Left ventricle myocardium inferior (tissue), 1 donor: ENCODE measurements around the gene TMEM179. TPM values are rescaled to one million over a fixed set of nuclear protein-coding genes. Genes with fewer than 3 reads are reported as not detected.

Experiments used
- DNase-seq: peaks from one replicate; pipeline ENCODE4 v3.0.0-alpha.2; 2020
- H3K27ac ChIP-seq: fragments of 200-600 bp; replicated peaks from 2 replicates; pipeline ENCODE4 v1.8.0; 2021
- H3K27me3 ChIP-seq: fragments of 200-600 bp; 2 replicates; pipeline ENCODE4 v1.8.0; 2021; ENCODE audit warnings: low read depth
- H3K36me3 ChIP-seq: fragments of 200-600 bp; 2 replicates; pipeline ENCODE4 v1.8.0; 2021
- H3K4me1 ChIP-seq: fragments of 200-600 bp; 2 replicates; pipeline ENCODE4 v1.8.0; 2021
- H3K4me3 ChIP-seq: fragments of 200-600 bp; 2 replicates; pipeline ENCODE4 v1.8.0; 2021; ENCODE audit warnings: mild to moderate bottlenecking, moderate library complexity
- H3K9me3 ChIP-seq: fragments of 200-600 bp; replicated peaks from 2 replicates; pipeline ENCODE4 v1.8.0; 2021
- intact Hi-C: fragments of 100-400 bp; cut with micrococcal nuclease; formaldehyde crosslinking; loops from one replicate; pipeline ENCODE4 v1.11.0; 2022
- total RNA-seq: library from RNA; stranded (reverse); fragmentation: NEBNext Ultra II Directional; extraction: Animal tissue kit (Norgen Biotek cat#: 25700); gene quantifications from one replicate; pipeline ENCODE4 v1.2.1, GENCODE V29; 2021
- TF ChIP-seq, protein P1 (sequence below): fragments of 200-600 bp; IDR thresholded peaks from 2 replicates; pipeline ENCODE4 v1.8.0; 2021; ENCODE audit warnings: antibody characterized with exemption, mild to moderate bottlenecking, borderline replicate concordance
- donor health status: DM: no; HTN: yes; CAD: no; lungs with severe emphysema.

Gene TMEM179
- total RNA-seq, 1 donor from 2014 or later: 0.49 TPM

DNA sequence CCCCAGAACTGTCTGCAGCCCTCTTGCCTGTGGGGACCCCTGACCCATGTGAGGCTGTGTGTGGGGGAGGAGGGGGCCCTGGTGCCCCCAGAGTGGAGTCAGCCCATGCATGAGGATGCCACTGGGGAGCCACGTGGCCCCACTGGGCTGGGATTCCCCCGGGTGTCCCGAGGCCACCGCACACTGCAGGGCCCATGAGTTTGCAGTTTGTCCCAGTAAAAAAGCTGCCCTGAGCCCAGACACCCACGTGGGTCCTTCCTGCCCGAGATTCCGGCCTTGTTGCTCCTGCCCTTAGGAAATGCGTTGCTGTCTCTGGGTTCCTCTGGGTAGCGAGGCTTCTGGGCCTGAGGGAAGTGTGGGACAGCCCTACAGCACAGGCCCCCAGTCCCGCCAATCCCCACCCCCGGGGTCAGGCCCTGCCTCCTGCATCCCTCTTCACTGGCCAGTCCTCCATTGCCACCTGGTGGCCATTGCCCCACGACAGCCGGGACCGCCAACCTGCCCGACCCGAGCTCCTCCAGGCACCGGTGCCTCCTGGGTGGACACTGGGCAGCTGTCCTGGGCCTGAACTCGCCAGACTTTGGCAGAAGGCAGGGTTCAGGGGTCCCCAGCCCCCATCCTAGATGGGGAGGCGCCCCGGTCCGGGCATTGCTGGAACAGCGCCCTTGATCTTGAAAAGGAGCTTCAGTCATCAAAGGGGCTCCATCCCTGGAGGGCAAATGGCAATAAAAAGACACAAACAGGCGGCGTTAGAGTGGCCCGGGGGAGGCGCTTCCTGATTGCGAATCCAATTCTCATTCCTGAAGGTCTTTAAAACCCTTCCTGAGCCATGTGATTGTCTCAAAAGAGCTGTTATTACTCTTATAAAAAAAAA lies 40.6 kb downstream of the TMEM179 start:
- intact Hi-C loops: no loop called here
- peak; percentile 67 for DNase-seq
- Histone ChIP-seq H3K27ac (no peak overlapping the region), H3K36me3 (no peaks in the 10 kb centered on the region), H3K4me3 (no peak overlapping the region), H3K9me3 (no peaks in the 10 kb centered on the region), H3K27me3 (peaks cover 59% of the 10 kb centered on the region), H3K4me1 (peaks cover 26% of the 10 kb centered on the region)
- TF ChIP-seq, protein P1, sequence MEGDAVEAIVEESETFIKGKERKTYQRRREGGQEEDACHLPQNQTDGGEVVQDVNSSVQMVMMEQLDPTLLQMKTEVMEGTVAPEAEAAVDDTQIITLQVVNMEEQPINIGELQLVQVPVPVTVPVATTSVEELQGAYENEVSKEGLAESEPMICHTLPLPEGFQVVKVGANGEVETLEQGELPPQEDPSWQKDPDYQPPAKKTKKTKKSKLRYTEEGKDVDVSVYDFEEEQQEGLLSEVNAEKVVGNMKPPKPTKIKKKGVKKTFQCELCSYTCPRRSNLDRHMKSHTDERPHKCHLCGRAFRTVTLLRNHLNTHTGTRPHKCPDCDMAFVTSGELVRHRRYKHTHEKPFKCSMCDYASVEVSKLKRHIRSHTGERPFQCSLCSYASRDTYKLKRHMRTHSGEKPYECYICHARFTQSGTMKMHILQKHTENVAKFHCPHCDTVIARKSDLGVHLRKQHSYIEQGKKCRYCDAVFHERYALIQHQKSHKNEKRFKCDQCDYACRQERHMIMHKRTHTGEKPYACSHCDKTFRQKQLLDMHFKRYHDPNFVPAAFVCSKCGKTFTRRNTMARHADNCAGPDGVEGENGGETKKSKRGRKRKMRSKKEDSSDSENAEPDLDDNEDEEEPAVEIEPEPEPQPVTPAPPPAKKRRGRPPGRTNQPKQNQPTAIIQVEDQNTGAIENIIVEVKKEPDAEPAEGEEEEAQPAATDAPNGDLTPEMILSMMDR: peak; percentile 88

DNA sequence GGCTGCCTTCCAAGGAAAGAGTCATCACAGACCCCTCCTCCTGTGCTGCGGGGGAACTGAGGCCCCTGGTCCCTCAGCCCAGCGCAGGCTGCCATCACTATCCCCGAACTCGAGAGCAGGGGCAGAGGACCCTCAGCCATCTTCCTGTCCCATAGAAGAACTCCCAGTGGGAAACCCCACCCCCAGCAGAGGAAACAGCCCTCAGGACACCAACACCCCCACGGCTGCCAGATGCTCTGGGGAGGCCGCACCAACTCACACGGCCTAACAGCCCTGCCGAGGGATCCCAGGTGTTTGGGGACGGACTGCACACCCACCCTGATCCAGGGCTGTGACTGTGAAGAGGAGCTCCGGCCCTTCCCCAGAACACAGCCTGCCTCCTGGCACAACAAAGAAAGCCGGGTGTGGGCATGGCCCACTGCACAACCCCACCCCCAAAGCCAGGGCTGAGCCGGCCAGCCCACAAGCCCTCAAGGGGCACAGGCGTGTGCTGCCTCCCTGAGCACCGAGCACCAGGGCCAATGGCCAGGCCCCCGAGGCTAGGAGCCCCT lies 41.3 kb downstream of the TMEM179 start:
- H3K4me1 ChIP-seq: peaks cover 26% of the 10 kb centered on the region
- DNase-seq: no peak
- H3K27me3 ChIP-seq: peaks cover 52% of the 10 kb centered on the region
- intact Hi-C loops: no loop called here
- TF ChIP-seq, protein P1: no peak
- no peak overlapping the region for H3K4me3 ChIP-seq
- H3K9me3 ChIP-seq: no peaks in the 10 kb centered on the region
- H3K27ac ChIP-seq: no peak overlapping the region
- H3K36me3 ChIP-seq: no peaks in the 10 kb centered on the region

DNA sequence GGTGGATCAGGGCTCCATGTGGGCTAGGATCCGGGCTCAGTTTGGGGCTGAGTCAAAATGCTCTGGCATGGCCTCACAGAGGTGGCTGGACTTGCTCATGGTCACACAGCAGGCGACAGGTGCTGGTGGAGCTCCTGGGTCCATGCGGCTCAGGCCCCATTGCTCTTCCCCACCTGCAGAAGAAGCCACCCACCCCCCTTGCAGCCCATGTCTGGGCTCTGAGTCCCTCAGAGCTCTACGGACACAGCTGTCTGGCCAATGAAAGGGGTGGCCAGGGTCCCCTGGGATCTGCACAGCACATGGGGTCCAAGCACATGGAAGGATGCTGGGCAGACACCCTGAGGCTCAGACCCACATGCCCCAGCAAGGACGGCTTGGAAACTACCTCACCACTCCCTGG lies 42.0 kb downstream of the TMEM179 start:
- DNase-seq: no peak
- TF ChIP-seq, protein P1: no peak
- Histone ChIP-seq H3K27ac (no peak overlapping the region), H3K4me3 (no peak overlapping the region), H3K9me3 (no peaks in the 10 kb centered on the region), H3K36me3 (no peaks in the 10 kb centered on the region), H3K4me1 (peaks cover 26% of the 10 kb centered on the region), H3K27me3 (peaks cover 47% of the 10 kb centered on the region)
- intact Hi-C loops: no loop called here

DNA sequence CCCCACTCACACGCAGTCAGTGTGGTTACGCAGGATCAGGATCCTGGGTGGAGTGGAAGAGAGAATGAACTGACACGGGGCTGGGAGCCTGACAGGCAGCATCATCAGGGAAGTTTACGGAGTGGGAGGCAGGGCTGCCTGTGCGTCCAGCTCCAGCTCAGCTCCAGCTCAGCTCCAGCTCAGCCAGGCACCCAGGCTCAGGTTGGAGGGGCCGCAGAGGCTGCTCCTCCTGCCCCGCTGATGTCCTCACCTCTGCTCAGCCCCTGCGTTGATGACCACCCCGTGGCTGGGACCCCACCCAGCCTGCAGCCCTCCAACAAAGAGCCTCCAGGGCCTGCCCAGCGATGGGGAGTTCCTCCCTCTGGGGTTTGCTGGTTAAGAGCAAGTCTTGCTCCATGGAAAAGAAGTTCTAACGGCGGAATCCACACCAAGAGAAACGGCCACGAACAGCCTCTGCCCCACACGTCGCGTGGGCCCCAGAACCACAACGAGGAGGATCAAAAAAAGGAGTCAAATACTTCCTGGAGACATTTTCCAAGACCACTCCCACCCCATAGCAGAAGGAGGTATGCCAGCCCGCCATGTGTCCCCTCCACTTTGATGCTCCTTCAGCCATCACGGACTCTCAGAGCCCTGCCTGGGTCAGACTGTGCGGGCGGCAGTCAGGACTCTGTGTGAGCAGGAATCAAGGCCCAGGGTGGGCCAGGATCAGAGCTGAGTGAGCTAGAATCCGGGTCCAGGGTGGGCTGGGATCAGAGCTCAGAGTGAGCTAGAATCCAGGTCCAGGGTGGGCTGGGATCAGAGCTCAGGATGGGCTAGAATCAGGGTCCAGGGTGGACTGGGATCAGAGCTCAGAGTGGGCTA lies 42.7 kb downstream of the TMEM179 start:
- TF ChIP-seq, protein P1: no peak
- intact Hi-C loops: no loop called here
- H3K4me3 ChIP-seq: no peak overlapping the region
- H3K4me1 ChIP-seq: peaks cover 26% of the 10 kb centered on the region
- peaks cover 47% of the 10 kb centered on the region for H3K27me3 ChIP-seq
- no peak for DNase-seq
- no peak overlapping the region for H3K27ac ChIP-seq
- no peaks in the 10 kb centered on the region for H3K36me3 ChIP-seq
- H3K9me3 ChIP-seq: no peaks in the 10 kb centered on the region

DNA sequence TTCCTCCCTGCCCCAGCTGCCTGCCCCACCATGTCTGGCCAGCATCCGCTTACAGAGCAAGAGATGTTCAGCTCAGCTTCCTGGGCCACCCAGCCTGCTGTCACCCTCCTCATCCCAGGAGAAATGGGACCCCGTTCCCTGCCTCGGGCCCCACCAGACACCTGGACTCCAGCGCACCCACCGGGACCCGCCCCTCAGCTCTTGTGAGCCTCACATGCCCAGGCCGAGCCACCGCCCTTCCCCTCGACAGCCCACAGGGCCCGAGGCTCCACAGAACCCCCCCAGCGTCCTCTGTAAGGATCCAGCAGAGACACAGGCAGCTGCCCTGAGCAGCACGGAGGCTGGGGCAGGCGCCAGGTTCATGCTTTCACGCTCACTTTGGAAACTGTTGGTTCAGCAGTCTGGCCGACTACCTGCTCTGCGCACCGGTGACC lies 43.4 kb downstream of the TMEM179 start:
- Histone ChIP-seq H3K9me3 (no peaks in the 10 kb centered on the region), H3K27ac (no peak overlapping the region)
- intact Hi-C loops: no loop called here

More for the DNA sequence above, 43.4 kb downstream of the TMEM179 start:
- DNase-seq: no peak
- Histone ChIP-seq H3K4me1 (peaks cover 26% of the 10 kb centered on the region), H3K4me3 (no peak overlapping the region), H3K27me3 (peaks cover 47% of the 10 kb centered on the region), H3K36me3 (no peaks in the 10 kb centered on the region)
- TF ChIP-seq, protein P1: no peak
